ENCODE data around the gene PCDHGB3.

The PCDHGB3 gene

DNA sequence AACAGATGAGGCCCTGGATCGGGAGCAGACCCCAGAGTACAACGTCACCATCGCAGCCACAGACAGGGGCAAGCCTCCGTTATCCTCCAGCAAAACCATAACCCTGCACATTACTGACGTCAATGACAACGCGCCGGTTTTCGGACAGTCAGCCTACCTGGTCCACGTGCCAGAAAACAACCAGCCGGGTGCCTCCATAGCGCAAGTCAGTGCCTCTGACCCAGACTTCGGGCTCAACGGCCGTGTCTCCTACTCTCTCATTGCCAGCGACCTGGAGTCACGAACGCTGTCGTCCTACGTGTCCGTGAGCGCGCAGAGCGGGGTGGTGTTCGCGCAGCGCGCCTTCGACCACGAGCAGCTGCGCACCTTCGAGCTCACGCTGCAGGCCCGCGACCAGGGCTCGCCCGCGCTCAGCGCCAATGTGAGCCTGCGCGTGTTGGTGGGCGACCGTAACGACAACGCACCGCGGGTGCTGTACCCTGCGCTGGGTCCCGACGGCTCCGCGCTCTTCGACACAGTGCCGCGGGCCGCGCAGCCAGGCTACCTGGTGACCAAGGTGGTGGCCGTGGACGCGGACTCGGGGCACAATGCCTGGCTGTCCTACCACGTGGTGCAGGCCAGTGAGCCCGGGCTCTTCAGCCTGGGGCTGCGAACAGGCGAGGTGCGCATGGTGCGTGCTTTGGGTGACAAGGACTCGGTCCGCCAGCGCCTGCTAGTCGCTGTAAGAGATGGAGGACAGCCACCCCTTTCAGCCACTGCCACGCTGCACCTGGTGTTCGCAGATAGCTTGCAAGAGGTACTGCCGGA lies 49.2 kb downstream of the PCDHGB3 start:
- no peak for DNase-seq (ENCODE audit: low read depth in 2 of 2)

DNA sequence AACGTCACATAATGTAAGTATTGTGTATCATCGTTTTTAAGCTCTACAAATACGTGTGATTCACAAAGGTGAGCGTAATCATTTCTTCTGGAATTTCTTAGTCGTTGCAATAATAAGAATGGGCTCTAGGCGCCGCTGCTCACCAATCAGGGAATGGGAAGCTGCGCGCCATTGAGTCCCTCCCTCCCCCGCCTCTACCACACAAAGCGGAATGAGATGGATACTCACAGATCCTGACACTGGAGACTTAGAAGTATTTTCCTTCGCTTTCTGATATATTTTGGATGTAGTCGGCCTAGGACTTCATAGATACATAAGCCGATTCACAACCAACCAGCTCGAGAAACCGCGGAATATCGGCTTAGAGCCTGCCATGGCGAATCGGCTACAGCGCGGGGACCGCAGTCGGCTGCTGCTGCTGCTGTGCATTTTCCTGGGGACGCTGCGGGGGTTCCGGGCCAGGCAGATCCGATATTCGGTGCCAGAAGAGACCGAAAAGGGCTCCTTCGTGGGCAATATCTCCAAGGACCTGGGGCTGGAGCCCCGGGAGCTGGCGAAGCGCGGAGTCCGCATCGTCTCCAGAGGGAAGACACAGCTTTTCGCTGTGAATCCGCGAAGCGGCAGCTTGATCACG lies 50.9 kb downstream of the PCDHGB3 start, which contains the start of gene PCDHGA11:
TSS of gene PCDHGA11 (plus strand) at position 197 of the 634 bp plus-strand sequence. CDS start at position 374, 177 bp downstream.
- no peak for DNase-seq (ENCODE audit: low read depth in 2 of 2)

DNA sequence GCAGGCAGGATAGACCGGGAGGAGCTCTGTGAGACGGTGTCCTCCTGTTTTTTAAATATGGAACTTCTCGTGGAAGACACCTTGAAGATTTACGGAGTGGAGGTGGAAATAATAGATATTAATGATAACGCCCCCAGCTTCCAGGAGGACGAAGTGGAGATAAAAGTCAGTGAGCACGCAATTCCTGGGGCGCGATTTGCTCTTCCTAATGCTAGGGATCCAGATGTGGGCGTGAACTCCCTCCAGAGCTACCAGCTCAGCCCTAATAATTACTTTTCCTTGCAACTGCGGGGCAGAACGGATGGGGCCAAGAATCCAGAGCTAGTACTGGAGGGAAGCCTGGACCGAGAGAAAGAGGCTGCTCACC lies 51.4 kb downstream of the PCDHGB3 start:
- no peak for DNase-seq (ENCODE audit: low read depth in 2 of 2)
